Right lobe of liver (tissue), 6 donors: ENCODE data around the gene GATA2. TPM values are rescaled to one million over a fixed set of nuclear protein-coding genes. Genes with fewer than 3 reads are reported as not detected.

Source experiments
- ATAC-seq, 4 donors: fragments of 200-7000 bp; cut with Tn5 transposase; one replicate each; pipeline ENCODE4 v1.9.1; 2020; ENCODE audit warnings: mild to moderate bottlenecking in 4 of 4, moderate library complexity in 4 of 4
- DNase-seq, 3 donors: peaks; one replicate each; pipeline ENCODE4 v3.0.0-alpha.2; 2020
- H3K27ac ChIP-seq, 3 donors: fragments of 200-600 bp; one replicate each; pipeline ENCODE4 v1.8.0; 2022
- H3K27me3 ChIP-seq, 2 donors: fragments of 200-600 bp; one replicate each; pipeline ENCODE4 v1.8.0; 2022
- H3K36me3 ChIP-seq, 4 donors: fragments of 200-600 bp; sonication (generic) in 1 of 4; one replicate each; pipeline versions ENCODE4 v1.5.1 to v1.8.0; 2017 to 2022; ENCODE audit warnings: control low read depth in 1 of 4
- H3K4me1 ChIP-seq, 4 donors: fragments of 200-600 bp; sonication (generic) in 1 of 4; one replicate each; pipeline versions ENCODE4 v1.5.1 to v1.8.0; 2017 to 2022; ENCODE audit warnings: control low read depth in 1 of 4
- H3K4me3 ChIP-seq, 3 donors: fragments of 200-600 bp; one replicate each; pipeline ENCODE4 v1.8.0; 2022
- H3K9me3 ChIP-seq, 4 donors: fragments of 200-600 bp; sonication (generic) in 1 of 4; one replicate each; pipeline versions ENCODE4 v1.5.1 to v1.8.0; 2017 to 2022; ENCODE audit warnings: control low read depth in 1 of 4
- CTCF ChIP-seq, 4 donors: fragments of 200-600 bp in 3 of 4; fragments of 450-650 bp in 1 of 4; IDR thresholded peaks; one replicate each; pipeline versions ENCODE4 v1.5.1 to v1.8.0; 2016 to 2022; ENCODE audit warnings: antibody characterized with exemption in 4 of 4, mild to moderate bottlenecking in 2 of 4
- POLR2A ChIP-seq: fragments of 450-650 bp; IDR thresholded peaks from one replicate; pipeline ENCODE4 v1.6.1; 2017; ENCODE audit warnings: antibody characterized with exemption, mild to moderate bottlenecking
- WGBS: methylation state at CpG from one replicate; pipeline ENCODE4 v1.1.6; 2018; ENCODE audit warnings: low coverage, low lambda C conversion rate; ENCODE audit not compliant: insufficient coverage; ENCODE audit errors: missing lambda C conversion rate; 5-methylcytosine and 5-hydroxymethylcytosine counted together
- intact Hi-C, 2 donors: fragments of 100-400 bp; cut with DNase I; formaldehyde crosslinking; loops; one replicate each; pipeline versions ENCODE4 v1.11.2 to v1.14.1; 2022
- total RNA-seq, 6 experiments: library from RNA; depleted of rRNA in 2 of 6; stranded (reverse); fragments of >200 nt in 2 of 6; fragmentation: NEBNext Ultra II Directional in 3 of 6; extraction: Animal tissue kit (Norgen Biotek cat#: 25700) in 3 of 6; gene quantifications; one replicate each; pipeline versions ENCODE4 v1.1.0 to v1.2.4, GENCODE V29; 2016 to 2023
- donor health status: DM: no; HTN: yes; CAD: no.
- donor health status: DM: no; HTN: no; CAD: no.
- donor health status: DM: no; HTN: no; CAD: no.
- donor health status: DM: no; HTN: yes; CAD: no.
- donor health status: DM: no; HTN: yes; CAD: no.

Gene GATA2
- total RNA-seq, 6 experiments from 2014 or later: 0.60 to 1.3 (median 0.76) TPM

GRCh38 chr3:128482666-128483656 lies 10.0 kb downstream of the GATA2 start:
- Histone ChIP-seq H3K36me3 (no peaks in the 10 kb centered on the region), H3K4me1 (peaks cover 0 to 16% (median 2%) of the 10 kb centered on the region in 4 donors), H3K4me3 (no peak overlapping the region), H3K27ac (peak overlapping the region in 1 of 3 donors; percentile 13), H3K9me3 (no peaks in the 10 kb centered on the region), H3K27me3 (peaks cover 0 to 28% of the 10 kb centered on the region in 2 donors)
- TF ChIP-seq CTCF (IDR thresholded peaks at IDR 0.05) (no peak), POLR2A (no peak)
- DNase-seq: no peak
- WGBS: 9% methylated on average over 31 of the region's 33 CpGs
- peak; percentile 20 to 61 (median 47) for ATAC-seq
- intact Hi-C loops: no loop called here

GRCh38 chr3:128482175-128482574 lies 10.8 kb downstream of the GATA2 start:
- no peaks in the 10 kb centered on the region for H3K36me3 ChIP-seq
- peaks cover 0 to 8% (median 0%) of the 10 kb centered on the region in 4 donors for H3K4me1 ChIP-seq
- no peak for ATAC-seq
- WGBS: 57% methylated on average over 4 of the region's 11 CpGs
- DNase-seq: no peak
- TF ChIP-seq POLR2A (no peak), CTCF (IDR thresholded peaks at IDR 0.05) (no peak)
- no peak overlapping the region for H3K4me3 ChIP-seq
- H3K9me3 ChIP-seq: no peaks in the 10 kb centered on the region
- intact Hi-C loops: no loop called here
- H3K27ac ChIP-seq: no peak overlapping the region
- peaks cover 0 to 23% of the 10 kb centered on the region in 2 donors for H3K27me3 ChIP-seq

- ATAC-seq: no peak
- 37% methylated on average over 9 of the region's 19 CpGs for WGBS
- Histone ChIP-seq H3K27me3 (peaks cover 0 to 16% of the 10 kb centered on the region in 2 donors), H3K4me1 (peaks cover 0 to 1% (median 0%) of the 10 kb centered on the region in 4 donors), H3K4me3 (no peak overlapping the region), H3K27ac (no peak overlapping the region), H3K36me3 (no peaks in the 10 kb centered on the region), H3K9me3 (no peaks in the 10 kb centered on the region)
- TF ChIP-seq CTCF (IDR thresholded peaks at IDR 0.05) (no peak), POLR2A (no peak)
- DNase-seq: no peak
- intact Hi-C loops: no loop called here
Measured at GRCh38 chr3:128481438-128481942, 11.5 kb downstream of the GATA2 start.

- TF ChIP-seq POLR2A (no peak), CTCF (IDR thresholded peaks at IDR 0.05) (no peak)
- DNase-seq (peak in 1 of 3 donors; percentile 47), ATAC-seq (no peak)
- Histone ChIP-seq H3K36me3 (no peaks in the 10 kb centered on the region), H3K27me3 (peaks cover 0 to 10% of the 10 kb centered on the region in 2 donors), H3K27ac (no peak overlapping the region), H3K4me3 (no peak overlapping the region), H3K9me3 (no peaks in the 10 kb centered on the region), H3K4me1 (no peaks in the 10 kb centered on the region)
- intact Hi-C loops: no loop called here
- WGBS: 61% methylated on average over 7 of the region's 27 CpGs
Measured at GRCh38 chr3:128480717-128481437, 12.1 kb downstream of the GATA2 start.
